Suppressor macrophage (primary cell): ENCODE results near the gene CCDC150.
A peak's percentile ranks its signal among the peaks of the same experiment; 100 is the strongest.
"Not testable (repeated sequence)": the region's sequence is repeated elsewhere in the genome, so short reads cannot be mapped to it uniquely, and the experiment has no call there.

Experiments
- DNase-seq, 4 experiments: peaks; one replicate each; pipeline ENCODE4 v3.0.0-alpha.2; 2020 to 2022

The CCDC150 gene

DNA sequence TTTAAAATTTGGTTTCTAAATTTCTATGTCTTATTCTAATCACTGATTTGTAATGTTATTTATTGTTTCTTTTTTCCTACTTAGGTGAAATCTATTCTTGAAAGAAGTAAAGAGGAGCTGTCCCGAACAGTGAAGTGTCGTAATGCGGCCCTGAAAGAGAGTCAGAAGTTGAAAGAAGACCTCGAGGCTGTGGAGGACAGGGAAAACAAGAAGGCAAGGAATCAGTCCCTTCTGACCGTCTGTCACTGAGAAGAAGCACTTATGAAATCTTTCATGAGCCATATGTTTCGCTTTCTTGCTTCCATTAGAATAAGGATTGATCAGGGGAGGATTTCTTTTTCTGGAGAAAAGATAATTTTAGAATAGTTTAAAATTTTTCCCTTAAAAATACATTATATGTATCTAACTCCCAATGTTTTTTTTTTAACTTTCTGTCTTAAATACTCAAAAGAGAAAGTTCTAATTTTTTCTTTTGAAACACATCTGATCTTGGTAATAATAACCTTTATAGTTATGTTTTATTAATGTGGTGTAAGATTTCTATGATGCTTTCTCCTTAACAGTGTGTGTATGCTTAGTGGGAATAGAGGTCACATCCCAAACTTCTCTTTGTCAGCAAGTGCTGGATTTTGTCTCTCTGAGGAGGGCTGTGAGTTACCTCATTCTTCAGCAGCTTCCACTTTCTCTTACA is 79.0 kb downstream of the CCDC150 start:
- DNase-seq: no peak

DNA sequence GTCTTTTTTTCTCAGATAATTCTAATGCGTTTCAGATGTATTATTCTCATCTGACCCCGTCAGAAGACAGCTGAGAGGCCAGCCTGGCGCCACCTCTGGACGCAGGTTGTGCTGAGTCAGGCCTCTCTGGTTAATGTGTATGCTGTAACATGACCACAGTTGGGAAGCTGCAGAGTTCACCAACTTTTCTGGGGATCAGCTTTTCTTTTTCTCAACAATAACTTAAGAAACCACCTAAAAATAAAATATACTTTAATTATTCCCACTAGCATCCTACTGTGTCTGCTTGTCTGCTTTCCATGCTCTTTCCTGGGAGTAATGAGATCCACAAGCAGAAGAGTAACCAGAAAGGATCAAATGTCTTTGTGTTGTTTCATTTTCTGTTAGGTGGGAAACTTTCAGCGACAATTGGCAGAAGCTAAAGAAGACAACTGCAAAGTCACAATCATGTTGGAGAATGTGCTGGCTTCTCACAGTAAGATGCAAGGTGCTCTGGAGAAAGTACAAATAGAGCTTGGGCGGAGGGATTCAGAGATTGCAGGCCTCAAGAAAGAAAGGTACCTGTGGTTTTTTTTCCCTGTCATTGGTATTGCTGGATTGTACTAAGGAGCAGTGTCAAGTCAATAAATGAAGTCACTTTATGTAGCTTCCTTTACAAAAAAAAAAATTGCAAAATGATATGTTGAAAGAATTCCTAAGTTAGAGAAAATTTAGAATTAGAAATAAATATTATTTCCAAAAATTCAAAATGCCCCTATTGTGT is 79.8 kb downstream of the CCDC150 start:
- DNase-seq: peak; percentile 3 to 41 (median 26)

DNA sequence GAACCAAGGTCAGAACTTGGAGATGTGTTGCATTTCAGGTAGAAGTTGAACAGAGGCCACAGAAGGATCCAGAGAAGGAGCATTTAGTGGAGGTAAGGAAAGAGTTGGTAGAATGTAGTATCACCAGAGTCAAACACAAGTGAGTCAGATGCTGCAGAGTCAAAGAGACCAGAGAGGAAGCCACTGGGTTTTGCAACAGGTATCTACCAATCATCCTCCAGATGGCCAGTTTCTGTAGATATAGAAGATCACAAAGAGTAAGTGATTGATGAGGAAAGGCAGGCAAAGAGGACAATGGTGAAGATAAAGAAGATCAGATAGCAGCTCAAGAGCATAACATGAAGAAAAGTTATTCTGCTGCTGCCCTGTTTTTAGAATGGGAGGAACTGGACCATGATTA is 84.1 kb downstream of the CCDC150 start:
- DNase-seq: no peak

DNA sequence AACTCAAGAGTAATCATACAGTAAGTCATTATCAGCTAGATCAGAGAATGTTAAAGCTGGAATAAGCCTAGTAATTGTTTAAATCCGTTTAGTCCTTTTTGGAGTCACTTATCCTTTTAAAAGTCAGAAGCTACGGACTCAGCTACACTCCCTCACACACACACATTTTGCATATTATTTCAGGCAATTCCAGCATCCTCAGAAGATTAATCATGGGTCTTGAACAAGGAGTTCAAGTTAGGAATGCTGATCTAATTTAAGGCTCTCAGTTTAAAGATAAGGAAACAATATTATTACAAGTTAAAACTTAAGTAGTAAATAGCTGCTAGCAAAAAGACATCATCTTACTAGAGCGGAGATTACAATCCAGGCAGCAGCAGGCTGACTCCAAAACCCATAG is 85.7 kb downstream of the CCDC150 start:
- no peak for DNase-seq

DNA sequence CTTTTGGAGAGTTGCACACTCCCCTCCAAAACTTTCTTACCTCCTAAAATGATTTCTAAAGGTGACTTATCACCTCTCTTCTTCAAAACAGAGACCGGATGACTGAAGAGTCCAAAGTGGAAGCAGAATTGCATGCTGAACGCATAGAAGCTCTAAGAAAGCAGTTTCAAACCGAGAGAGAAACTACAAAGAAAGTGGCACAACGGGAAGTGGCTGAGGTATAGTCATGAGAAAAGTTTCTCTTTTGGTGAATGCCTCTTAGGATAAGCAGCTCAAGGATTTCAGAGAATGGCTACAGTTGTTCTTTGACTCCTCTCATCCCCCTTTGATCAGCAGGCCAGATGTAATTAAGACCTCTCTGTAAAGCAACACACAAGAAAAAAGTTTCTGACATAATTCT is 86.4 kb downstream of the CCDC150 start:
- DNase-seq: no peak

DNA sequence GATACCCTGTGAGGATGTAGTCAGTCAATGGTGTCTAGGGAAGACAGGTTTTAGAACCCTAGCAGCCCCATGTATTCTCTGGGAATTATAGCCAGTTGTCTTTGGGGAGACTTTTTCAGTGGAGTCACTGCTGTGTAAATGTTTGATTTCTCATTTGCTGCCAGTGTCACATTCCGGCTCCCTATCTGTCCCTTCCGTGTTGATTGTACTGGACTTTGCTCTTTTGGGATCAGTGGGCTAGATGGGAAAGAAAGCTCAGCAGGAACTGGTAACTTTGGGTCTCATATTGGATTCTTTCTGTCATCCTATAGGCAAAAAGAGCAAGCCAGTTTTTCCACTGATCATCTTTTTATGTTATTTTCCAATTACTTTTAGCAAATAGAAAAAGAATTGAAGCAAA is 89.9 kb downstream of the CCDC150 start:
- DNase-seq: no peak

DNA sequence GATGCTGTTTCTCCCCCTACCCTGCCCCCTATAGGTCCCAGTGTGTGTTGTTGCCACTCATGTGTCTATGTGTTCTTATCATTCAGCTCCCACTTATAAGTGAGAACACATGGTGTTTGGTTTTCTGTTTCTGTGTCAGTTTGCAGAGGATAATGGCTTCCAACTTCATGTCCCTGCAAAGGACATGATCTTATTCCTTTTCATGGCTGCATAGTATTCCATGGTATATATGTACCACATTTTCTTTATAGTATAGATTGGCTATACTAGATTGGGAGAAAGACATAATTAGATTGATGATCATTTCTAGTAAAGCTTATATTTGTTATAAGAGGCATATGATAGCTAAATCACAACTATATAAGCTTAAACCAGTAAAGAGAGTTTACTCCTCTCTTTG is 97.1 kb downstream of the CCDC150 start:
- not testable (repeated sequence) for DNase-seq

DNA sequence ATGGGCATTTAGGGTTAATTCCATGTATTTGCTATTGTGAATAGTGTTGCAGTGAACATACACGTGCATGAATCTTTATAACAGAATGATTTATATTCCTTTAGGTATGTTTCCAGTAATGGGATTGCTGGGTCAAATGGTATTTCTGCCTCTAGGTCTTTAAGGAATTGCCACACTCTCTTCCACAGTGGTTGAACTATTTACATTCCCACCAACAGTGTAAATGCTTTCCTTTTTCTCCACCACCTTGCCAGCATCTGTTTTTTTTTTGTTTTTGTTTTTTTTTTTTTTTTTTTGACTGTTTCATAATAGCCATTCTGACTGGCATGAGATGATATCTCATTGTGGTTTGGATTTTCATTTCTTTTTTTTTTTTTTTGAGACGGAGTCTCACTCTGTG is 97.5 kb downstream of the CCDC150 start:
- DNase-seq: no peak

DNA sequence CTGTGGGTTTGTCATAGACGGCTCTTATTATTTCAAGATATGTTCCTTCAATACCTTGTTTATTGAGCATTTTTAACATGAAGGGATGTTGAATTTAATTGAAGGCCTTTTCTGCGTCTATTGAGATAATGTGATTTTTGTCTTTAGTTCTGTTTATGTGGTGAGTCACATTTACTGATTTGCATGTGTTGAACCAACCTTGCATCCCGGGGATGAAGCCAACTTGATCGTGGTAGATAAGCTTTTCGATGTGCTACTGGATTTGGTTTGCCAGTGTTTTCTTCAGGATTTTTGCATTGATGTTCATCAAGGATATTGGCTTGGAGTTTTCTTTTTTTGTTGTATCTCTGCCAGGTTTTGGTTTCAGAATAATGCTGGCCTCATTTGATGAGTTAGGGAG is 99.5 kb downstream of the CCDC150 start:
- no peak for DNase-seq

DNA sequence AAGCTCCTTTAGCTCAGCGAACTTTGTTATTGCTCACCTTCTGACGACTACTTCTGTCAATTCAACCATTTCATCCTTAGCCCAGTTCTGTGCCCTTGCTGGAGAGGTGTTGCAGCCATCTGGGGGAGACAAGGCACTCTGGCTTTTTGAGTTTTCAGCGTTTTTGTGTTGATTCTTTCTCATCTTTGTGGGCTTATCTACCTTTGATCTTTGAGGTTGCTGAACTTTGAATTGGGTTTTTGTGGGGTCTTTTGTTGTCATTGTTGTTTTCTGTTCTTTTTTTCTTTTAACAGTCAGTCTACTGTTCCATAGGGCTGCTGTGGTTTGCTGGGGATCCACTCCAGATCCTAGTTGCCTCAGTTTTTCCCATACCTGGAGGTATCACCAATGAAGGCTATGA is 102.7 kb downstream of the CCDC150 start:
- DNase-seq: no peak

DNA sequence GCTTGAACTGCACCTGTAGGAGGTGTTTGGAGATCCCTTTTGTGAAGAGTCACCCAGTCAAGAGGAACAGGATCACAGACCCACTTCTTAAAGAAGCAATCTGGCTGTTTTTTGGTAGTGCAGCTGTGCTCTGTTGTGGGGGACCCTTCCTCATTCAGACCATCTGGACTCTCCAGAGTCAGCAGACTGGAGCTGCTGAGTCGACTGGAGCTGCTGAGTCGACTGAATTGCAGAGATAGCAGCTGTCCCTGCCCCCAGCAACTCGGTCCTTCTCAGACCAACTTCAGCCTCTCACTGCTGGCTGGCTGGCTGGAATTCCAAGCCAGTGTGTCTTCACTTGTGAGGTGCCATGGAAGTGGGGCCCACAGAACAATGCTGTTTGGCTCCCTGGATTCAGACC is 103.2 kb downstream of the CCDC150 start:
- no peak for DNase-seq

DNA sequence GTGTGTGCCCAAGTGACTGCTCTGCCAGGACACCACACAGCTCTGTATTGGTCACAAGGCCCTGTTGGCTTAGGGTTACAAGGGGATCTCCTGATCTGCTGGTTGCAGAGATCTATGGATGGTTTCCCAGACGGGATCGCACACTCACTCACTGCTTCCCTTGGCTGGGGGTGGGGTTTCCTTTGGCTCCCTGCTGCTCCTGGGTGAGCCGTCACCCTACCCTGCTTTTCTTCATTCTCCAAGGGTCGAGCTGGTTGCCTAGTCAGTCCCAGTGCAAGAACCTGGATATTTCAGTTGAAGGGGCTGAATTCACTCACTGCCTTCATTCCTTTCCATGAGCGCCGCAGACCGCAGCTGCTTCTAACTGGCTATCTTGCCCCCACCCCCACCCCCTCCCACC is 103.7 kb downstream of the CCDC150 start:
- no peak for DNase-seq

DNA sequence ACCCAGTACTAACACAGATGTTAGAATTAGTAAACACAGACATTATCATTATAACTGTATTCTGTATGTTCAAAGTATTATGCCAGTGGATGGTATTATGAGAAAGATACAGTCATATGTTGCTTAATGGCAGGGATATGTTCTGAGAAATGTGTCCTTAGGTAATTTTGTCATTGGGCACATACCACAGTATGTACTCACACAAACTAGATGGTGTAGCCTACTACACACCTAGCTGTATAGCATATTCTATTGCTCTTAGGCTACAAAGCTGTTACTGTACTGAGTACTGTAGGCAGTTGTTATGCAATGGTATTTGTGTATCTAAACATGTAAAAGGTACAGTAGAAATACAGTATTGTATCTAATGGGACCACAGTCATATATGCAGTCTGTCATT is 106.2 kb downstream of the CCDC150 start:
- DNase-seq: no peak

DNA sequence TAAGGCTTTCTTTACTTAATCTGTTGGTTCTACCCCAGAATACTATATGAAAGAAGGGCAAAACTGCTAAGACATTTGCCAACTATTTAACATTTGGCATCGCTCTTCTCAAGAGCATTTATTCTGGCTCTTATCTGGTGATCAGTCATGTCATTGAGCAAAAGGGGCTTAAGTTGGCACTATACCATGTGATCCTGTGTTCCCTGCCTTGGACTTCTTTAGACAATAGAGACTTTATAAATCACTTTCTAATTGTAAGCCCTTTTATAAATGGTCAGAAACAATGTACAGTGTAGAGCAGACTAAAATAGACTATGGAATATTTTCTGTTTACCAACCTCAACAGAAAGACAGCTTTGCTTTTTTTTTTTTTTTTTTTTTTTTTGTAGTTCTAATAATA is 107.9 kb downstream of the CCDC150 start:
- DNase-seq: no peak

DNA sequence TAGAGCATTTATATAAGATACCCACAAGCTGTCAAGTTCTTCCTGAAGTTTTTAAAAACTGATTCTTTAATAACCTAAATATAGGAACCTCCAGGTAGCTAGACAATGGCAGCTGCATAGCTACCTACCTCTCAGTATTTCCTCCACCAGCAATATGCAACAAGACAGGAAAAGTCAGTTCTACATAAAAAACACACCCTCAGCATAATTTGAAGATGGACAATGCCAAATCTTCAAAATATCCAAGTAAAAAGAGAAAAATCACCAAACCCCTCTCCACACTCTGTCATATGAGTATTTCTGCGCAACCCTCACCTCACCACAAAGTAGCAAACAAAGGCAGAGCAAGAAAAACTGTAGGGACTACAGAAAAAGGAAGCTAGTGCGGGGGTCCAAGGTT is 108.6 kb downstream of the CCDC150 start:
- DNase-seq: no peak

DNA sequence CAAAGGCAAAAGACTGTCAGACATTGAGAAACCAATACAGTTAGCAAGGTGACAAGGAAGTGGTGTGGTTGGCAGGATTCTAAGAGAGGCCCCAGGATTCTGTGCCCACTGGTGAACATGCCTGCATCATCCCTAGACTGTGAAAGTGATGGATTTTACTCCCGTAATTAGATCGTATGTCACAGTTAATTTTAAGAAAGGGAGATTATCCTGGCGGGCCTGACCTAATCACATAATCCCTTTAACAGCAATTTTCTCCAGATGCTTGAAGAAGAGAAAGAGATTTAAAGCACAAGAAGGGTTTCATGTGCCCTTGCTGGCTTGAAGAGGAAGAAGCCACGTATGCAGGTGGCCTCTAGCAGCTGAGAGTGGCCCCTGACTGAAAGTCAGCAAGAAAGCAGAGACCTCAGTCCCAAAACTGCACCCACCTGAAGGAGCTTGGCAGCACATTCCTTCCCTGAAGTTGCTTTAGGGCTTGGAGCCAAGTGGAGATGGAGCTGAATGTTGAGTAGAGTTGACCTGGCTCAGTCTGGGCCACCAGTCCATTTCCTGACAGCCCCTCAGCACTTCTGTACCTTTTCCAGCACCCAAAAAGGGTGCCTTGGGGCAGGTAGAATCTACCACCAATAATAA is 110.9 kb downstream of the CCDC150 start:
- DNase-seq: no peak

DNA sequence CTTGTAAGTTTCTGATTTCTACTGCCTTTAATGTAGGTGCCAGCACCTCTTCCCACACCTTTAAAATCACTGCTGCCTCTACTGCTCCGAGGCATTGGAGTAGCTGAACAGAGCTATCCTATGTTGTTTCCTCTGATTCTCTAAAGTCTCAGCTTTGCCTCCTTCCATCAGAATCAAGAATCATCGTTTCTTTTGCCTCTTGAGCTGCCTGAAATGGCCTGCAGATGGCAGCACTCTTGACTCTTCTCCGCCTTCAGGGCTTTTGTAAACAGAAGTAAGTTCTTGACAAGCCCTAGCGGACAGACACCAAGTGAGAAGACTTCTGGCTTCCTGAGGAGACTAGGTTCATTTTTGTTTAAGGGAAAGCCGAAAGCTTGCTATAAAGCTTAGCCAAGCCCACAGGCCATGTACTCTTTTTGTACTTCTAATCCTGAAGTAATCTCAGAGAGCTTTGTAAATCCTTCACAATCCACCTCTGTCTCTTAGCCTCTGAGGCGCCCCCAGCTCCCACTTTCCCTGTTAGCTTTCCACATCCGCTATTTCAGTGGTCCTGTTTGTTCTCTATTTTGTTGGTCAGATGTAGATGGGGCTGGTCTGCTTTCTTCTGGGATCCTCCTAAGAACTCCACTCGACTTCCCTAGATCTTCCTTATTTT is 111.6 kb downstream of the CCDC150 start:
- DNase-seq: peak; percentile 78 to 86 (median 79)

DNA sequence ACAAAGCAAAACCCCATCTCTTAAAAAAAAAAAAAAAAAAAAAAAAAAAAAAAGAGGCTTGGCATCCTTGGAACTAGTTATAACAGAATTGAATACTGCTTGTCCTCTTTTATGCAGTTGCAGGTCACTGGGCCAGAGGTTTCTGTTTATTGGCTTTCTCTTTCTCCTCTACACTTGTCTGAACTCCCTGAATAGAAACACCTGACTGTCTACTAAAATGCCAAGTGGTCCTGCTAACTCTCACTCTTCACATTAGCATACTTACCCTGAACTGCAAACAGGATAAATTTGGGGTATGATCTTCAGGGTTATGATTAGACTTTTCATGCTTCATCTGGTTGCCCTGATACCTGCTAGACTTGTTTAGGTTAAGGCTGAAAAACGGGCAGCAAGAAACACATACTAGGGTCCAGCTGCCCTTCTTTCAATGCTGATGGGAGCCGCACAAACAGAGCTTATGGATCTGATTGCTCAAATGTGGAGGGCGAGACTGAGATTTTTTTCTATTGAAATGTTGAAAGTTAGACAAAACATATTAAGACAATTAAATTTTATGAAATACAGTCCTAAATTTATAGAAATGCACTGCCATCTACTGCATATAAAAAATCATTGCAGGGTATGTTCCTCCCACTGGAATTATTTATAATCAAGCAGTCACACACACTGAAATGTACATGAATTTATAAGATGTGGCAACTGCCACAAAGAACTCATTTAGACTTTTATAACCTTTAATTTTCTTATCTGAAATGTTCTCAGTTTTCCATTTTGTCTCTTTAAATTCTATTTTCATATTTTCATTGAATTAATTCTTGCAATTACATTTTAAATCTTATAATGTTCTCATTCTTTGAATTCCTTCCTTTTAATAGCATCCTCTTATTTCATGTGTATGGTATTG is 119.2 kb downstream of the CCDC150 start:
- peak in 2 of 4 experiments; percentile 10 to 19 for DNase-seq

DNA sequence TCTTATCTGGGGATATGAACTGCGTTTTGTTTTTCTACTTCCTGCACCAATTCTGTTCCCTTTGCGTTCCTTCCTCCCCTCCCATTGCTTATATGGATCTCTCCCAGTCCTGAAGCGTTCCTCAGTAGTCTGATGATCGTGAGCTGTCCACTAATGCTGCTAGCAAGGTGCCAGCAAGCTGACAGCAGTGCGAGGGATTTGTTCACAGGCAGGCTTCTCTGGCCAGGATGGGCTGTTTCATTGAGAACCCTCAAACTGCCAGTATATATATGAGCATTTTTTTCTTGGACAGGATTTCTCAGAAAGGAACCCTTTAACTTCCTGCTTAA is 119.8 kb downstream of the CCDC150 start:
- no peak for DNase-seq

DNA sequence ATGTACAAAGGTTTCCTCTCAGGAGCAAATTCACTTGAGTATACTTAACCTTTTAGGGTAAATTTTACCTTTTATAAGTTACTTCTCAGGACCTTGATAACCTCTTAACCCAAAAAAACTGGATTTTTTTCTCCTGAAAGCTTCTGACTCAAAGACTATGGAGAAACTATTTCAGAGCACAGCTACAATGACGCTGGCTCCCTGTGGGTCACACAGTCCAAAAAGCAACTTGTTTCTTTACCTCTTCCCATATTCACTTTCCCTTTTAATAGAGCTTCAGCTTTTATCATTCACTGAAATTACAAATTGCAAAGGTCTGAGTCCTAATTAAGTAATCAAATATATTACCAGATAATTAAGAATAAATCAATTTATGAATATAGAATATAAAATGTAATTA is 127.6 kb downstream of the CCDC150 start:
- DNase-seq: no peak
